MM.1S (cell line): ENCODE results near the gene S100P.

Experiments
- DNase-seq: peaks from one replicate; pipeline ENCODE4 v3.0.0-alpha.2; 2015
- H2AFZ ChIP-seq: fragments of 300-600 bp; sonication (generic); 2 replicates; pipeline ENCODE4 v1.6.0; 2016; ENCODE audit warnings: antibody characterized with exemption, low read length
- H3F3A ChIP-seq: fragments of 300-600 bp; sonication (generic); 2 replicates; pipeline ENCODE4 v1.6.1; 2016; ENCODE audit warnings: mild to moderate bottlenecking, antibody characterized with exemption, low read length, moderate library complexity, mixed read lengths; ENCODE audit not compliant: insufficient read depth
- H3K27ac ChIP-seq: fragments of 300-600 bp; sonication (generic); 2 replicates; pipeline ENCODE4 v1.5.1; 2016; ENCODE audit warnings: mild to moderate bottlenecking, low read length
- H3K27me3 ChIP-seq: fragments of 300-600 bp; sonication (generic); replicated peaks from 2 replicates; pipeline ENCODE4 v1.6.0; 2016; ENCODE audit warnings: low read length; ENCODE audit not compliant: insufficient read depth
- H3K36me3 ChIP-seq: fragments of 300-600 bp; sonication (generic); replicated peaks from 2 replicates; pipeline ENCODE4 v1.6.1; 2016; ENCODE audit warnings: mild to moderate bottlenecking, low read length, mixed read lengths; ENCODE audit not compliant: insufficient read depth
- H3K4me1 ChIP-seq: fragments of 300-600 bp; sonication (generic); 2 replicates; pipeline ENCODE4 v1.6.1; 2016; ENCODE audit warnings: low read length, mixed read lengths
- H3K4me2 ChIP-seq: fragments of 300-600 bp; sonication (generic); 2 replicates; pipeline ENCODE4 v1.6.0; 2016; ENCODE audit warnings: low read depth, low read length
- H3K4me3 ChIP-seq: fragments of 300-600 bp; sonication (generic); 2 replicates; pipeline ENCODE4 v1.5.1; 2016; ENCODE audit warnings: low read length, mixed read lengths
- H3K79me2 ChIP-seq: fragments of 300-600 bp; sonication (generic); 2 replicates; pipeline ENCODE4 v1.6.1; 2016; ENCODE audit warnings: mixed run types, low read length, mixed read lengths
- H3K9ac ChIP-seq: fragments of 300-600 bp; sonication (generic); 2 replicates; pipeline ENCODE4 v1.6.1; 2016; ENCODE audit warnings: low read length, mixed read lengths
- H3K9me2 ChIP-seq: fragments of 300-600 bp; sonication (generic); replicated peaks from 2 replicates; pipeline ENCODE4 v1.6.1; 2016; ENCODE audit warnings: mild to moderate bottlenecking, low read length, mixed read lengths; ENCODE audit not compliant: insufficient read depth
- H3K9me3 ChIP-seq: fragments of 300-600 bp; sonication (generic); replicated peaks from 2 replicates; pipeline ENCODE4 v1.6.1; 2016; ENCODE audit warnings: mild to moderate bottlenecking, low read length, mixed read lengths; ENCODE audit not compliant: insufficient read depth
- H4K20me1 ChIP-seq: fragments of 300-600 bp; sonication (generic); 2 replicates; pipeline ENCODE4 v1.6.1; 2016; ENCODE audit warnings: mild to moderate bottlenecking, low read length, moderate library complexity, mixed read lengths; ENCODE audit not compliant: insufficient read depth
- CTCF ChIP-seq: fragments of 300-600 bp; sonication (generic); IDR thresholded peaks from 2 replicates; pipeline ENCODE4 v1.5.1; 2016; ENCODE audit warnings: antibody characterized with exemption, low read length, mixed read lengths
- EZH2 ChIP-seq: fragments of 300-600 bp; sonication (generic); optimal IDR thresholded peaks from 2 replicates; pipeline ENCODE3; 2017; ENCODE audit warnings: low read depth, mild to moderate bottlenecking, antibody characterized with exemption, low read length, mixed read lengths
- EZH2phosphoT487 ChIP-seq: fragments of 300-600 bp; sonication (generic); IDR thresholded peaks from 2 replicates; pipeline ENCODE4 v1.6.1; 2018; ENCODE audit warnings: antibody characterized with exemption, low read length

S100P gene

DNA sequence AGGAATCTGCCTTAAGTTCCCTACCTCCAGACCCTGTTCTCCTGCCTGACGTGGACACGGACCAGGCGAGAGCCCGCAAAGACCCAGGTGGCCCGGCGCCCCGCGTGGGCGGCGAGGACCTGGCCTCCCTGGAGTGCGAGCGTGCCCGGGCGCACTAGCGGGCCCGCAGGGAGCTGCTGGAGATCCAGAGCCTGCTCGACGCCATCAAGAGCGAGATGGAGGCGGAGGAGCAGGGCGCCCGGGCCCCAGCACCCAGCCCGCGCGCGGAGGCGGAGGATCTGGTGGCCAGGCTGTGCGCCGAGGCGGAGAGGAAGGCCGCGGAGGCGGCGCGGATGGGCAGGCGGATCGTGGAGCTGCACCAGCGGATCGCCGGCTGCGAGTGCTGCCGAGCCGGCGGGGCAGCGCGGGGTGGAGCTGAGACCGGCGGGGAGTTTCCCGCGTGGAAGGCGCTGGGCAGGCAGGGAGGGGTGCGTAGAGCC, 35.0 kb upstream of the S100P start:
- no peak overlapping the region for H2AFZ ChIP-seq
- no peaks in the 10 kb centered on the region for H3K79me2 ChIP-seq
- H3F3A ChIP-seq, result no peaks in the 10 kb centered on the region
- H3K27ac ChIP-seq, result no peak overlapping the region
- no peak overlapping the region for H3K9ac ChIP-seq
- H3K9me3 ChIP-seq, result no peaks in the 10 kb centered on the region
- H3K27me3 ChIP-seq, result peaks cover 54% of the 10 kb centered on the region
- H3K4me3 ChIP-seq, result no peak overlapping the region
- no peaks in the 10 kb centered on the region for H4K20me1 ChIP-seq
- no peak for DNase-seq
- no peaks in the 10 kb centered on the region for H3K36me3 ChIP-seq
- no peaks in the 10 kb centered on the region for H3K4me1 ChIP-seq
- no peaks in the 10 kb centered on the region for H3K9me2 ChIP-seq
- TF ChIP-seq EZH2, result no peak
- TF ChIP-seq CTCF, result no peak
- TF ChIP-seq EZH2phosphoT487, result no peak
- H3K4me2 ChIP-seq, result no peak overlapping the region

- Histone ChIP-seq H2AFZ (no peak overlapping the region), H3K27ac (no peak overlapping the region), H4K20me1 (no peaks in the 10 kb centered on the region), H3K79me2 (no peaks in the 10 kb centered on the region), H3K9me2 (no peaks in the 10 kb centered on the region), H3K9ac (no peak overlapping the region), H3K36me3 (no peaks in the 10 kb centered on the region), H3F3A (no peaks in the 10 kb centered on the region), H3K4me1 (no peaks in the 10 kb centered on the region), H3K4me3 (no peak overlapping the region), H3K9me3 (no peaks in the 10 kb centered on the region), H3K27me3 (peaks cover 54% of the 10 kb centered on the region), H3K4me2 (no peak overlapping the region)
- TF ChIP-seq EZH2, result no peak
- no peak for DNase-seq
Measured at GRCh38 chr4:6659897-6660296, 33.8 kb upstream of the S100P start.

GRCh38 chr4:6660430-6660829, 33.2 kb upstream of the S100P start:
- H3K79me2 ChIP-seq, result no peaks in the 10 kb centered on the region
- no peaks in the 10 kb centered on the region for H3K4me1 ChIP-seq
- no peak overlapping the region for H3K9ac ChIP-seq
- no peak overlapping the region for H3K4me2 ChIP-seq
- H3K27ac ChIP-seq, result no peak overlapping the region
- H2AFZ ChIP-seq, result no peak overlapping the region
- peaks cover 54% of the 10 kb centered on the region for H3K27me3 ChIP-seq
- H4K20me1 ChIP-seq, result no peaks in the 10 kb centered on the region
- H3K36me3 ChIP-seq, result no peaks in the 10 kb centered on the region
- no peak for DNase-seq
- no peak overlapping the region for H3K4me3 ChIP-seq
- H3F3A ChIP-seq, result no peaks in the 10 kb centered on the region
- TF ChIP-seq CTCF (no peak), EZH2 (no peak), EZH2phosphoT487 (no peak)
- no peaks in the 10 kb centered on the region for H3K9me3 ChIP-seq
- no peaks in the 10 kb centered on the region for H3K9me2 ChIP-seq

GRCh38 chr4:6662591-6662990, 31.1 kb upstream of the S100P start:
- no peaks in the 10 kb centered on the region for H3K9me2 ChIP-seq
- no peaks in the 10 kb centered on the region for H3K9me3 ChIP-seq
- no peak overlapping the region for H2AFZ ChIP-seq
- H3K36me3 ChIP-seq, result no peaks in the 10 kb centered on the region
- peaks cover 57% of the 10 kb centered on the region for H3K27me3 ChIP-seq
- H3K27ac ChIP-seq, result no peak overlapping the region
- H3K79me2 ChIP-seq, result no peaks in the 10 kb centered on the region
- H3K4me2 ChIP-seq, result no peak overlapping the region
- H3K4me3 ChIP-seq, result no peak overlapping the region
- H3F3A ChIP-seq, result no peaks in the 10 kb centered on the region
- no peak for DNase-seq
- no peaks in the 10 kb centered on the region for H4K20me1 ChIP-seq
- H3K4me1 ChIP-seq, result no peaks in the 10 kb centered on the region
- no peak overlapping the region for H3K9ac ChIP-seq
- TF ChIP-seq EZH2 (no peak), EZH2phosphoT487 (no peak), CTCF (no peak)
